ENCODE measurements around the gene PIGZ. TPM values are rescaled to one million over a fixed set of nuclear protein-coding genes. Genes with fewer than 3 reads are reported as not detected.

The PIGZ gene
- total RNA-seq, 1 experiment from 2014 or later: 0.15 TPM

DNA sequence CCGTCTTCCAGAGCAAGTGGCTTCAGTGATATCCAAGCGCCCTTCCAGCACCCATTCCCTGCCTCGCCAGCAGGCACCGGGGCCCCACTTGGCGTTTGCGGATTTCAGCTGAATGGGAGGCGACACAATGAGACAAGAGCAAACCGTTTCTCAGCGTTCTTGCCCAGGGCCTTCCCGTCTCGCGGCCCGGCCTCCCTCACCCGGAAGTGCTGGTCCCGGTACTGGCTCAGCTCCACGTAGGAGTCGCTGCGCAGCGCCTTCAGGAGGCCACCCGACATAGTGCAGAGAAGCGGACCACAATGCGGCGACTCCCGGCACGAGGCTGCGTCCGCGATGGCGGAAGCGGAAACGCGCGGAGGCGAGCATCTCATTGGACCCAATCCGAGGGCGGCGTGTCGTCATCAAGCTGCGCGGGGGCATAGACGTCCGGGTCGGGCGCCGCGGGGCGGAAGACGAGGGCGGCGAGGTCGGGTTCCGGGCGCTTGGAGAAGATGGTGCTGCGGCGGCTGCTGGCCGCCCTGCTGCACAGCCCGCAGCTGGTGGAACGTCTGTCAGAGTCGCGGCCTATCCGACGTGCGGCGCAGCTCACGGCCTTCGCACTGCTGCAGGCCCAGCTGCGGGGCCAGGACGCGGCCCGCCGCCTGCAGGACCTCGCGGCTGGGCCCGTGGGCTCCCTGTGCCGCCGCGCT is 26.3 kb downstream of the PIGZ start, which contains the start of gene NCBP2:
TSS of gene NCBP2 (minus strand) at position 303 of the 689 bp plus-strand sequence. CDS start at position 278, 25 bp downstream.
- Histone ChIP-seq H3K4ac (ENCODE audit: low read depth, low read length) (no peak within 1 kb of the TSS), H4K91ac (ENCODE audit: insufficient read length, low read depth, low read length) (no peak within 1 kb of the TSS)
- TF ChIP-seq, protein P1, sequence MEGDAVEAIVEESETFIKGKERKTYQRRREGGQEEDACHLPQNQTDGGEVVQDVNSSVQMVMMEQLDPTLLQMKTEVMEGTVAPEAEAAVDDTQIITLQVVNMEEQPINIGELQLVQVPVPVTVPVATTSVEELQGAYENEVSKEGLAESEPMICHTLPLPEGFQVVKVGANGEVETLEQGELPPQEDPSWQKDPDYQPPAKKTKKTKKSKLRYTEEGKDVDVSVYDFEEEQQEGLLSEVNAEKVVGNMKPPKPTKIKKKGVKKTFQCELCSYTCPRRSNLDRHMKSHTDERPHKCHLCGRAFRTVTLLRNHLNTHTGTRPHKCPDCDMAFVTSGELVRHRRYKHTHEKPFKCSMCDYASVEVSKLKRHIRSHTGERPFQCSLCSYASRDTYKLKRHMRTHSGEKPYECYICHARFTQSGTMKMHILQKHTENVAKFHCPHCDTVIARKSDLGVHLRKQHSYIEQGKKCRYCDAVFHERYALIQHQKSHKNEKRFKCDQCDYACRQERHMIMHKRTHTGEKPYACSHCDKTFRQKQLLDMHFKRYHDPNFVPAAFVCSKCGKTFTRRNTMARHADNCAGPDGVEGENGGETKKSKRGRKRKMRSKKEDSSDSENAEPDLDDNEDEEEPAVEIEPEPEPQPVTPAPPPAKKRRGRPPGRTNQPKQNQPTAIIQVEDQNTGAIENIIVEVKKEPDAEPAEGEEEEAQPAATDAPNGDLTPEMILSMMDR (conservative IDR thresholded peaks at IDR 0.05): peak; percentile 70

More for the DNA sequence above, 26.3 kb downstream of the PIGZ start, which contains the start of gene NCBP2:
- Histone ChIP-seq H3K9me3 (ENCODE audit: control insufficient read depth, low read depth, low read length) (no peaks in the 10 kb centered on the region), H3K79me2 (ENCODE audit: insufficient read depth, low read length) (peaks cover 18% of the 10 kb centered on the region; the same call in 1 of the 2 replicates), H2BK5ac (ENCODE audit: insufficient read length, low read length) (no peak within 1 kb of the TSS), H3K56ac (ENCODE audit: insufficient read length, low read depth, low read length) (no peak within 1 kb of the TSS), H3K18ac (ENCODE audit: insufficient read length, low read depth, low read length) (peak within 1 kb of the TSS; percentile 87), H3K23ac (ENCODE audit: insufficient read length, low read depth, low read length) (peak within 1 kb of the TSS; percentile 93), H3K9ac (ENCODE audit: extremely low read depth, insufficient read length, low read length) (peak within 1 kb of the TSS; percentile 87), H4K20me1 (ENCODE audit: control insufficient read depth, insufficient read depth, insufficient read length) (no peaks in the 10 kb centered on the region), H2BK120ac (ENCODE audit: low read depth, low read length, poor library complexity, severe bottlenecking) (no peak within 1 kb of the TSS), H3K79me1 (ENCODE audit: insufficient read depth, low read depth, low read length, poor library complexity, severe bottlenecking) (peaks cover 5% of the 10 kb centered on the region), H3K27ac (ENCODE audit: insufficient read length, low read depth, low read length) (peak within 1 kb of the TSS; percentile 37), H3K23me2 (ENCODE audit: insufficient read length, low read depth, low read length, poor library complexity, severe bottlenecking) (peaks cover 8% of the 10 kb centered on the region), H3K27me3 (ENCODE audit: insufficient read depth, low read length) (no peaks in the 10 kb centered on the region), H2AK5ac (ENCODE audit: insufficient read length, low read length) (no peak within 1 kb of the TSS), H3K14ac (ENCODE audit: insufficient read depth, low read length) (peak within 1 kb of the TSS; percentile 91), H2AFZ (ENCODE audit: low read length) (no peak within 1 kb of the TSS), H4K8ac (replicated peaks; ENCODE audit: insufficient read length, low read depth, low read length) (no peak within 1 kb of the TSS), H3K4me2 (ENCODE audit: insufficient read depth, insufficient read length, low read length) (peak within 1 kb of the TSS; percentile 100), H3K4me1 (ENCODE audit: insufficient read depth, low read length) (peaks cover 3% of the 10 kb centered on the region; the same call in 1 of the 2 replicates), H2BK15ac (ENCODE audit: low read depth, low read length) (no peak within 1 kb of the TSS), H4K5ac (ENCODE audit: insufficient read length, low read depth, low read length) (no peak within 1 kb of the TSS), H2BK20ac (ENCODE audit: low read depth, low read length, poor library complexity, severe bottlenecking) (no peak within 1 kb of the TSS), H3T11ph (ENCODE audit: low read length) (no peak within 1 kb of the TSS), H2BK12ac (ENCODE audit: insufficient read length, low read depth, low read length) (no peak within 1 kb of the TSS)
- H3K4me3 Mint-ChIP-seq: peak within 1 kb of the TSS; percentile 97
- H3K27ac Mint-ChIP-seq: peak within 1 kb of the TSS; percentile 97 to 99 (median 99)
- peaks cover 2% of the 10 kb centered on the region; the same call in 1 of the 2 replicates for H3K27me3 Mint-ChIP-seq (ENCODE audit: low read depth)
- DNase-seq: peak; percentile 98
- WGBS (ENCODE audit: extremely low coverage, insufficient read length, low lambda C conversion rate): no CpG with 5 or more reads among the region's 77 CpGs
- H3K9me3 Mint-ChIP-seq: no peaks in the 10 kb centered on the region; a peak in 1 of 5 replicates
- peaks cover 21 to 34% of the 10 kb centered on the region in 2 experiments for H3K4me1 Mint-ChIP-seq
- H3K36me3 Mint-ChIP-seq (ENCODE audit: insufficient read depth in 1 of 3, low read depth in 3 of 3): peaks cover 22 to 40% (median 26%) of the 10 kb centered on the region in 3 experiments; a peak in 6 of 7 replicates
